ENCODE results near the gene ABCA10.
"Not testable (repeated sequence)": the region's sequence is repeated elsewhere in the genome, so short reads cannot be mapped to it uniquely, and the experiment has no call there.

Gene ABCA10

GRCh38 chr17:69176457-69176795 lies 52.2 kb downstream of the ABCA10 start:
- TF ChIP-seq CTCF (conservative IDR thresholded peaks at IDR 0.05): no peak
- no peak overlapping the region for H3K27ac ChIP-seq

- TF ChIP-seq CTCF (conservative IDR thresholded peaks at IDR 0.05): no peak
- no peak overlapping the region for H3K27ac ChIP-seq
Observed at GRCh38 chr17:69175625-69176456, 52.8 kb downstream of the ABCA10 start.

GRCh38 chr17:69175262-69175624 lies 53.4 kb downstream of the ABCA10 start:
- H3K27ac ChIP-seq: no peak overlapping the region
- no peak for TF ChIP-seq CTCF (conservative IDR thresholded peaks at IDR 0.05)

- no peak for TF ChIP-seq CTCF (conservative IDR thresholded peaks at IDR 0.05)
- H3K27ac ChIP-seq: no peak overlapping the region
Observed at GRCh38 chr17:69173118-69173517, 55.5 kb downstream of the ABCA10 start.

- no peak for TF ChIP-seq CTCF (conservative IDR thresholded peaks at IDR 0.05)
- no peak overlapping the region for H3K27ac ChIP-seq
Observed at GRCh38 chr17:69170377-69170776, 58.2 kb downstream of the ABCA10 start.

GRCh38 chr17:69168642-69169041 lies 60.0 kb downstream of the ABCA10 start:
- H3K27ac ChIP-seq: not testable (repeated sequence)

GRCh38 chr17:69166957-69167356 lies 61.7 kb downstream of the ABCA10 start:
- H3K27ac ChIP-seq: no peak overlapping the region
- TF ChIP-seq CTCF (conservative IDR thresholded peaks at IDR 0.05): no peak

GRCh38 chr17:69164206-69164605 lies 64.4 kb downstream of the ABCA10 start:
- H3K27ac ChIP-seq: no peak overlapping the region
- no peak for TF ChIP-seq CTCF (conservative IDR thresholded peaks at IDR 0.05)
